CD14-positive monocyte (primary cell): ENCODE results near the gene FAF1. TPM values are rescaled to one million over a fixed set of nuclear protein-coding genes. Genes with fewer than 3 reads are reported as not detected.
"Not testable (repeated sequence)": the region's sequence is repeated elsewhere in the genome, so short reads cannot be mapped to it uniquely, and the experiment has no call there.

ENCODE experiments used
- DNase-seq, 3 donors: peaks; one replicate each; pipeline ENCODE4 v3.0.0-alpha.2; 2011 to 2022
- H2AFZ ChIP-seq: 2 replicates; pipeline ENCODE4 v1.6.0; 2012; ENCODE audit warnings: mild to moderate bottlenecking, low read depth, low read length, inconsistent platforms; ENCODE audit not compliant: insufficient read depth, poor library complexity, severe bottlenecking
- H3K27ac ChIP-seq, 2 donors: 1 replicate in 1 of 2; 2 replicates in 1 of 2; pipeline ENCODE4 v1.5.1; 2012 to 2013; ENCODE audit warnings: low read length in 2 of 2, control low read depth in 1 of 2, inconsistent platforms in 1 of 2, low read depth in 1 of 2, mild to moderate bottlenecking in 1 of 2
- H3K27me3 ChIP-seq, 2 donors: one replicate each; pipeline versions ENCODE4 v1.6.0 to v1.6.1; 2011 to 2013; ENCODE audit warnings: low read length in 2 of 2; ENCODE audit not compliant: control insufficient read depth in 2 of 2, insufficient read depth in 2 of 2
- H3K36me3 ChIP-seq, 2 donors: replicated peaks in 1 of 2; 1 replicate in 1 of 2; 2 replicates in 1 of 2; pipeline versions ENCODE4 v1.5.1 to v1.6.1; 2012 to 2013; ENCODE audit warnings: low read length in 2 of 2, control low read depth in 1 of 2, inconsistent platforms in 1 of 2, mild to moderate bottlenecking in 1 of 2; ENCODE audit not compliant: insufficient read depth in 2 of 2, control insufficient read depth in 1 of 2
- H3K4me1 ChIP-seq, 2 donors: 1 replicate in 1 of 2; 2 replicates in 1 of 2; pipeline versions ENCODE4 v1.5.1 to v1.6.1; 2012 to 2013; ENCODE audit warnings: low read length in 2 of 2, control low read depth in 1 of 2, inconsistent platforms in 1 of 2, mild to moderate bottlenecking in 1 of 2, moderate library complexity in 1 of 2; ENCODE audit not compliant: insufficient read depth in 2 of 2, control insufficient read depth in 1 of 2
- H3K4me2 ChIP-seq: replicated peaks from 2 replicates; pipeline ENCODE3; 2012; ENCODE audit warnings: low read length, moderate library complexity, mild to moderate bottlenecking; ENCODE audit not compliant: poor library complexity, severe bottlenecking; ENCODE audit errors: extremely low read depth
- H3K4me3 ChIP-seq, 3 experiments: fragments of 200-600 bp in 1 of 3; sonication (generic) in 1 of 3; replicated peaks in 1 of 3; 1 replicate in 2 of 3; 2 replicates in 1 of 3; pipeline ENCODE4 v1.5.1; 2011 to 2013; ENCODE audit warnings: low read length in 3 of 3, mild to moderate bottlenecking in 3 of 3, control low read depth in 2 of 3, low read depth in 2 of 3, inconsistent platforms in 1 of 3, moderate library complexity in 1 of 3
- H3K79me2 ChIP-seq: 2 replicates; pipeline ENCODE4 v1.6.0; 2012; ENCODE audit warnings: mild to moderate bottlenecking, control low read depth, inconsistent platforms, low read length, moderate library complexity; ENCODE audit not compliant: insufficient read depth
- H3K9ac ChIP-seq: 2 replicates; pipeline ENCODE4 v1.6.0; 2017; ENCODE audit warnings: low read length, mild to moderate bottlenecking; ENCODE audit not compliant: insufficient read depth, poor library complexity, severe bottlenecking
- H3K9me3 ChIP-seq, 2 donors: replicated peaks in 1 of 2; 1 replicate in 1 of 2; 2 replicates in 1 of 2; pipeline versions ENCODE4 v1.5.1 to v1.6.1; 2012 to 2013; ENCODE audit warnings: low read length in 2 of 2, control low read depth in 1 of 2; ENCODE audit not compliant: control insufficient read depth in 1 of 2, insufficient read depth in 1 of 2
- H4K20me1 ChIP-seq: 2 replicates; pipeline ENCODE4 v1.6.0; 2012; ENCODE audit warnings: mild to moderate bottlenecking, low read length, control low read depth, moderate library complexity; ENCODE audit not compliant: insufficient read depth
- H3K27ac Mint-ChIP-seq, 7 donors: one replicate each; pipeline ENCODE4 v1.8.0; 2020; ENCODE audit warnings: mild to moderate bottlenecking in 7 of 7, mixed read lengths in 7 of 7, moderate library complexity in 6 of 7, inconsistent platforms in 2 of 7
- H3K27me3 Mint-ChIP-seq, 3 donors: one replicate each; pipeline ENCODE4 v1.8.0; 2021 to 2022; ENCODE audit warnings: low read depth in 3 of 3, mild to moderate bottlenecking in 3 of 3, mixed read lengths in 3 of 3, moderate library complexity in 3 of 3, inconsistent platforms in 1 of 3
- H3K36me3 Mint-ChIP-seq, 2 donors: one replicate each; pipeline ENCODE4 v1.8.0; 2020; ENCODE audit warnings: mixed read lengths in 2 of 2, inconsistent platforms in 1 of 2, mild to moderate bottlenecking in 1 of 2
- H3K4me1 Mint-ChIP-seq: one replicate; pipeline ENCODE4 v1.8.0; 2020; ENCODE audit warnings: mild to moderate bottlenecking, mixed read lengths
- H3K4me3 Mint-ChIP-seq, 2 donors: one replicate each; pipeline ENCODE4 v1.8.0; 2020; ENCODE audit warnings: mild to moderate bottlenecking in 2 of 2, mixed read lengths in 2 of 2, moderate library complexity in 1 of 2
- H3K9me3 Mint-ChIP-seq, 7 donors: one replicate each; pipeline ENCODE4 v1.8.0; 2020 to 2022; ENCODE audit warnings: mixed read lengths in 7 of 7, mild to moderate bottlenecking in 6 of 7, moderate library complexity in 6 of 7, inconsistent platforms in 2 of 7
- CTCF ChIP-seq: fragments of 200-600 bp; IDR thresholded peaks from one replicate; pipeline ENCODE4 v1.8.0; 2022; ENCODE audit warnings: antibody characterized with exemption, mild to moderate bottlenecking
- WGBS: methylation state at CpG from one replicate; pipeline ENCODE4 v1.1.5; 2013; ENCODE audit warnings: missing lambda C conversion rate; ENCODE audit not compliant: insufficient coverage; 5-methylcytosine and 5-hydroxymethylcytosine counted together
- intact Hi-C, 2 donors: fragments of 100-400 bp; cut with micrococcal nuclease; formaldehyde crosslinking; loops; one replicate each; pipeline versions ENCODE4 v1.15.0 to v1.15.1; 2023
- polyA plus RNA-seq, 3 donors: library from polyadenylated mRNA; depleted of rRNA in 1 of 3; unstranded in 2 of 3; stranded (reverse) in 1 of 3; fragments of 300-500 nt in 2 of 3; fragments of >200 nt in 1 of 3; fragmentation: Illumina TruSeq in 2 of 3; gene quantifications; 1 replicate in 2 of 3; 2 replicates in 1 of 3; pipeline ENCODE4 v1.2.3, GENCODE V29; 2012 to 2021

Gene FAF1
- polyA plus RNA-seq, 3 donors: 11.4 to 29.6 (median 16.9) TPM

GRCh38 chr1:51000160-51000559, 40.1 kb upstream of the FAF1 start:
- Histone ChIP-seq H3K4me2 (no peak overlapping the region), H3K36me3 (no peaks in the 10 kb centered on the region), H3K27ac (no peak overlapping the region), H2AFZ (no peak overlapping the region), H3K9ac (no peak overlapping the region), H3K79me2 (no peaks in the 10 kb centered on the region), H3K4me3 (no peak overlapping the region), H3K9me3 (no peaks in the 10 kb centered on the region), H3K4me1 (peaks cover 5 to 6% of the 10 kb centered on the region in 2 donors), H4K20me1 (no peaks in the 10 kb centered on the region), H3K27me3 (peaks cover 0 to 6% of the 10 kb centered on the region in 2 donors)
- Mint-ChIP-seq H3K36me3 (no peaks in the 10 kb centered on the region), H3K27me3 (peaks cover 19 to 21% (median 20%) of the 10 kb centered on the region in 3 donors), H3K27ac (no peak overlapping the region), H3K4me1 (peaks cover 8% of the 10 kb centered on the region), H3K9me3 (peaks cover 0 to 8% (median 2%) of the 10 kb centered on the region in 7 donors), H3K4me3 (no peak overlapping the region)
- no peak for DNase-seq
- no peak for TF ChIP-seq CTCF
- intact Hi-C loops: no loop called here
- WGBS: 100% methylated on average over 1 of the region's 1 CpG

- H3K27ac ChIP-seq, H3K4me1 Mint-ChIP-seq, H2AFZ ChIP-seq, H3K4me1 ChIP-seq, H3K9ac ChIP-seq, H3K27me3 ChIP-seq, H3K9me3 Mint-ChIP-seq, H3K4me3 Mint-ChIP-seq, H4K20me1 ChIP-seq, H3K79me2 ChIP-seq, H3K9me3 ChIP-seq, H3K36me3 Mint-ChIP-seq, H3K4me3 ChIP-seq, H3K4me2 ChIP-seq, H3K36me3 ChIP-seq, intact Hi-C loops, H3K27ac Mint-ChIP-seq: not testable (repeated sequence)
- peak in 1 of 3 donors; percentile 3 for DNase-seq
- no CpG with 5 or more reads among the region's 1 CpG for WGBS
- H3K27me3 Mint-ChIP-seq: peaks cover 17 to 19% (median 19%) of the 10 kb centered on the region in 3 donors
Observed at GRCh38 chr1:50999375-50999774, 39.3 kb upstream of the FAF1 start.
